DOHH2 (cell line): ENCODE data around the gene ATP4B.

Source experiments
- CTCF ChIP-seq: fragments of 200-600 bp; sonication (generic); IDR thresholded peaks from one replicate; pipeline ENCODE4 v1.5.1; 2014; ENCODE audit warnings: antibody characterized with exemption, mild to moderate bottlenecking, low read depth, low read length; ENCODE audit not compliant: poor library complexity, severe bottlenecking
- EZH2phosphoT487 ChIP-seq: fragments of 200-600 bp; sonication (generic); IDR thresholded peaks from 2 replicates; pipeline ENCODE4 v1.6.1; 2017; ENCODE audit warnings: borderline replicate concordance, mild to moderate bottlenecking, antibody characterized with exemption, low read length, moderate library complexity, mixed read lengths

GRCh38 chr13:113618455-113618854 lies 39.5 kb downstream of the ATP4B start:
- TF ChIP-seq EZH2phosphoT487 (no peak), CTCF (no peak)
